GM21381 (cell line): ENCODE data around the gene RFX4.

ENCODE experiments used
- ATAC-seq: cut with Tn5 transposase; IDR thresholded peaks from one replicate; pipeline ENCODE4 v1.9.1; 2021; ENCODE audit warnings: mild to moderate bottlenecking, moderate library complexity; ENCODE audit not compliant: unreplicated experiment

RFX4 gene

GRCh38 chr12:106758349-106759110, 175.7 kb downstream of the RFX4 start:
- no peak for ATAC-seq

GRCh38 chr12:106759526-106760183, 176.9 kb downstream of the RFX4 start:
- no peak for ATAC-seq

- peak; percentile 99 for ATAC-seq
These were observed 177.4 kb downstream of the RFX4 start for GRCh38 chr12:106760184-106760531.

- no peak for ATAC-seq
These were observed 181.4 kb downstream of the RFX4 start for GRCh38 chr12:106764220-106764619.

- no peak for ATAC-seq
These were observed 181.9 kb downstream of the RFX4 start for GRCh38 chr12:106764738-106765137.

GRCh38 chr12:106766393-106766826, 183.6 kb downstream of the RFX4 start:
- no peak for ATAC-seq

GRCh38 chr12:106767206-106767605, 184.4 kb downstream of the RFX4 start:
- no peak for ATAC-seq

- no peak for ATAC-seq
These were observed 185.4 kb downstream of the RFX4 start for GRCh38 chr12:106767954-106768822.

GRCh38 chr12:106769078-106769477, 186.3 kb downstream of the RFX4 start:
- ATAC-seq, result no peak

GRCh38 chr12:106769546-106769945, 186.7 kb downstream of the RFX4 start:
- no peak for ATAC-seq

- no peak for ATAC-seq
These were observed 188.6 kb downstream of the RFX4 start for GRCh38 chr12:106771425-106771824.

- ATAC-seq, result no peak
These were observed 190.6 kb downstream of the RFX4 start for GRCh38 chr12:106773286-106774004.

- peak; percentile 84 for ATAC-seq
These were observed 191.4 kb downstream of the RFX4 start, which contains the start of gene RIC8B for GRCh38 chr12:106774005-106774807. RIC8B (plus strand) TSS chr12:106774682; CDS start chr12:106774746, 64 bp downstream.

- no peak for ATAC-seq
These were observed 192.2 kb downstream of the RFX4 start for GRCh38 chr12:106774808-106775524.

- no peak for ATAC-seq
These were observed 194.1 kb downstream of the RFX4 start for GRCh38 chr12:106776897-106777296.

GRCh38 chr12:106780010-106780631, 197.3 kb downstream of the RFX4 start:
- ATAC-seq, result no peak

GRCh38 chr12:106782619-106783018, 199.8 kb downstream of the RFX4 start:
- no peak for ATAC-seq

GRCh38 chr12:106783515-106783914, 200.7 kb downstream of the RFX4 start:
- no peak for ATAC-seq

- ATAC-seq, result no peak
These were observed 207.2 kb downstream of the RFX4 start for GRCh38 chr12:106790020-106790419.
